ENCODE results near the gene TLL2. TPM values are rescaled to one million over a fixed set of nuclear protein-coding genes. Genes with fewer than 3 reads are reported as not detected.

Gene TLL2
- total RNA-seq, 1 donor from 2014 or later: 0.78 TPM

DNA sequence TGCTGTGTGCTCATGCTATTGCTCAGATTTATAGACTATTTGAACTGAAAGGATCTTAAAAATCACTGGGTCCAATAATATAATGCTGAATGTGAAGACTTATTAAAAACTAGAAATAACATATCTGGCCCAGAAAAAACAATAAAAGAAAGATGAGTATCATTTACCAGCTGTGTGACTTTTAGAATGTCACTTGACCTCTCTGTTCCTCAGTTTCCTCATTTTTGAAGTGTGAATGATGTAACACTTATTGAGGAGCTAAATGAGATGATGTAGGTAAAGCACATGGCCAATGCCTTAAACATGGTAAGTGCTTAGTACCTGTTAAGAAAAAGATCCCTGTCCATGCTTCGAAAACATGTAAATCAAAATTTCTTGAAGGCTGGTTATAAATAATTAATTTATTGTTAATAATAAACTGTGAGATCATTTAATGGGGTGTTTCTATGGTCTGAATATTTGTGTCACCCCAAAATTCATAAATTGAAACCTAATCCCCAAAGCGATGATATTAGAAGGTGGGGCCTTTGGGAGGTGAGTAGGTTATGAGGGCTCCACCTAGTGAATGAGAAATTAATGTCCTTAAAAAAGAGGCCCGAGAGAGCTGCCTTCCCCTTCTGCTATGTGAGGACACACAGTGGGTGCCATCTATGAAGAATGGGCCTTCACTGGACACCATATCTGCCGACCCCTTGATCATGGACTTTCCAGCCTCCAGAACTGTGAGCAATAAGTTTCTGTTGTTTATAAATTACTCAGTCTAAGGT lies 196.5 kb downstream of the TLL2 start:
- no peak for DNase-seq

Other genes starting within 250 kb of the TLL2 start
- 0.78 TPM for gene BLNK, start 242.4 kb downstream of the TLL2 start, total RNA-seq
- not detected for gene DNTT, start 209.5 kb downstream of the TLL2 start, total RNA-seq
- gene OPALIN, start 154.9 kb downstream of the TLL2 start, total RNA-seq: not detected
- gene TM9SF3, start 73.1 kb upstream of the TLL2 start, total RNA-seq: 129 TPM
- gene PIK3AP1, start 206.6 kb upstream of the TLL2 start, total RNA-seq: 5.6 TPM